HCT116 (cell line): ENCODE results near the gene OR4D1. TPM values are rescaled to one million over a fixed set of nuclear protein-coding genes. Genes with fewer than 3 reads are reported as not detected.

ENCODE experiments used
- ATAC-seq: fragments of 200-7000 bp; cut with Tn5 transposase; 2 replicates; pipeline ENCODE4 v1.9.1; 2020; ENCODE audit warnings: mild to moderate bottlenecking, moderate library complexity
- BruUV-seq: library from RNA; stranded (reverse); fragments of 400-500 nt; replicated peaks from 2 replicates; lab custom pipeline; 2021; lab: Mats Ljungman, UMichigan
- CTCF ChIA-PET: fragments of 300-600 bp; sonication (Branson Sonifier 250); formaldehyde crosslinking; loops from one replicate; lab custom pipeline; 2021; ENCODE audit warnings: antibody characterized with exemption; lab: Charles Lee
- POLR2A ChIA-PET: fragments of 300-600, 350-600 bp; sonication (Branson Sonifier 250); formaldehyde crosslinking; loops from one replicate; lab custom pipeline; 2021; ENCODE audit warnings: antibody characterized with exemption; lab: Charles Lee
- RAD21 ChIA-PET, 2 experiments: fragments of 300-600 bp; sonication (Branson Sonifier 250); formaldehyde crosslinking; loops; one replicate each; lab custom pipeline; 2023; ENCODE audit warnings: low total read pairs in 2 of 2; ENCODE audit not compliant: uncharacterized antibody in 2 of 2, unreplicated experiment in 2 of 2, low non-redundant PET in 1 of 2; lab: Charles Lee
- DNase-seq: peaks from one replicate; pipeline ENCODE4 v3.0.0-alpha.2; 2010; ENCODE audit warnings: low read depth, low spot score
- H2AFZ ChIP-seq: fragments of 200-600 bp; shearing (Covaris generic), sonication (generic); 2 replicates; pipeline ENCODE4 v1.6.1; 2017; ENCODE audit warnings: low read depth, mixed run types, mixed read lengths, antibody characterized with exemption, low read length; ENCODE audit not compliant: poor library complexity, severe bottlenecking
- H3K27ac ChIP-seq: 2 replicates; pipeline ENCODE4 v1.5.1; 2012; ENCODE audit warnings: low read depth, low read length
- H3K27me3 ChIP-seq: fragments of 200-600 bp; sonication (generic); 2 replicates; pipeline ENCODE4 v1.6.1; 2016; ENCODE audit warnings: mixed run types, low read length, mixed read lengths; ENCODE audit not compliant: insufficient read depth
- H3K36me3 ChIP-seq, 2 experiments: fragments of 200-500 bp in 1 of 2; fragments of 200-600 bp in 1 of 2; sonication (Bioruptor generic) in 1 of 2; sonication (generic) in 1 of 2; 2 replicates each; pipeline versions ENCODE4 v1.5.1 to v1.6.1; 2014 to 2016; ENCODE audit warnings: low read length in 2 of 2, inconsistent platforms in 1 of 2, mixed read lengths in 1 of 2, mixed run types in 1 of 2; ENCODE audit not compliant: insufficient read depth in 2 of 2, control insufficient read depth in 1 of 2
- H3K4me1 ChIP-seq, 2 experiments: fragments of 200-600 bp in 1 of 2; sonication (generic) in 1 of 2; 2 replicates each; pipeline versions ENCODE4 v1.5.1 to v1.6.1; 2012 to 2017; ENCODE audit warnings: low read length in 2 of 2, inconsistent platforms in 1 of 2, mild to moderate bottlenecking in 1 of 2, mixed read lengths in 1 of 2, mixed run types in 1 of 2, moderate library complexity in 1 of 2; ENCODE audit not compliant: insufficient read depth in 2 of 2, control insufficient read depth in 1 of 2
- H3K4me2 ChIP-seq: fragments of 200-600 bp; sonication (generic); 2 replicates; pipeline ENCODE4 v1.6.1; 2017; ENCODE audit warnings: mixed run types, low read length, mixed read lengths
- H3K4me3 ChIP-seq, 2 experiments: fragments of 200-600 bp in 1 of 2; sonication (generic) in 1 of 2; replicated peaks in 1 of 2; 2 replicates each; pipeline ENCODE4 v1.5.1; 2011 to 2016; ENCODE audit warnings: low read length in 2 of 2, control low read depth in 1 of 2, low read depth in 1 of 2, mild to moderate bottlenecking in 1 of 2, mixed read lengths in 1 of 2, mixed run types in 1 of 2
- H3K79me2 ChIP-seq: fragments of 200-600 bp; sonication (generic); 2 replicates; pipeline ENCODE4 v1.6.1; 2017; ENCODE audit warnings: mild to moderate bottlenecking, mixed run types, low read length, moderate library complexity, mixed read lengths; ENCODE audit not compliant: insufficient read depth
- H3K9ac ChIP-seq: fragments of 200-600 bp; sonication (generic); 2 replicates; pipeline ENCODE4 v1.6.1; 2016; ENCODE audit warnings: low read length, mixed read lengths
- H3K9me2 ChIP-seq: fragments of 200-600 bp; sonication (generic), shearing (Covaris generic); 2 replicates; pipeline ENCODE4 v1.6.1; 2017; ENCODE audit warnings: mixed run types, mild to moderate bottlenecking, moderate library complexity; ENCODE audit not compliant: insufficient read depth
- H3K9me3 ChIP-seq, 2 experiments: fragments of 200-500 bp in 1 of 2; fragments of 200-600 bp in 1 of 2; sonication (Bioruptor generic) in 1 of 2; sonication (generic) in 1 of 2; 2 replicates each; pipeline ENCODE4 v1.6.1; 2014 to 2017; ENCODE audit warnings: low read length in 2 of 2, mixed read lengths in 2 of 2, inconsistent platforms in 1 of 2, low read depth in 1 of 2, mild to moderate bottlenecking in 1 of 2, mixed run types in 1 of 2, moderate library complexity in 1 of 2; ENCODE audit not compliant: control insufficient read depth in 1 of 2, insufficient read depth in 1 of 2
- H4K20me1 ChIP-seq: fragments of 200-600 bp; sonication (generic), shearing (Covaris generic); 2 replicates; pipeline ENCODE4 v1.6.1; 2017; ENCODE audit warnings: mixed run types, mild to moderate bottlenecking, moderate library complexity; ENCODE audit not compliant: insufficient read depth
- ATF3 ChIP-seq: IDR thresholded peaks from 2 replicates; pipeline ENCODE4 v1.6.1; 2012
- CEBPB ChIP-seq: IDR thresholded peaks from 2 replicates; pipeline ENCODE4 v1.6.1; 2012; ENCODE audit warnings: low read depth
- EGR1 ChIP-seq: IDR thresholded peaks from 2 replicates; pipeline ENCODE4 v1.6.1; 2012; ENCODE audit warnings: low read depth
- ELF1 ChIP-seq: IDR thresholded peaks from 2 replicates; pipeline ENCODE4 v1.6.1; 2012; ENCODE audit warnings: low read depth, borderline replicate concordance
- FOSL1 ChIP-seq: IDR thresholded peaks from 2 replicates; pipeline ENCODE4 v1.6.1; 2012; ENCODE audit warnings: low read depth
- POLR2A ChIP-seq: IDR thresholded peaks from 2 replicates; pipeline ENCODE4 v1.7.0; 2011; ENCODE audit warnings: borderline replicate concordance; ENCODE audit not compliant: insufficient read depth, insufficient read length; ENCODE audit errors: extremely low read depth
- RAD21 ChIP-seq: IDR thresholded peaks from 2 replicates; pipeline ENCODE4 v1.6.1; 2012; ENCODE audit warnings: low read depth, mild to moderate bottlenecking
- REST ChIP-seq: IDR thresholded peaks from 2 replicates; pipeline ENCODE4 v1.6.1; 2012; ENCODE audit warnings: low read depth
- TCF7L2 ChIP-seq: IDR thresholded peaks from 2 replicates; pipeline ENCODE4 v1.7.0; 2011; ENCODE audit warnings: borderline replicate concordance, inconsistent platforms; ENCODE audit not compliant: insufficient read depth, insufficient read length; ENCODE audit errors: extremely low read depth
- YY1 ChIP-seq: IDR thresholded peaks from 2 replicates; pipeline ENCODE4 v1.6.1; 2011; ENCODE audit warnings: low read length, low read depth, moderate library complexity, mild to moderate bottlenecking; ENCODE audit not compliant: insufficient replicate concordance; ENCODE audit errors: extremely low read depth
- ZBTB33 ChIP-seq: IDR thresholded peaks from 2 replicates; pipeline ENCODE4 v1.6.1; 2011; ENCODE audit warnings: mild to moderate bottlenecking, low read length, moderate library complexity; ENCODE audit not compliant: insufficient replicate concordance; ENCODE audit errors: extremely low read depth
- ZNF274 ChIP-seq: fragments of 200-500 bp; sonication (Bioruptor generic); IDR thresholded peaks from 2 replicates; pipeline ENCODE4 v1.6.1; 2014; ENCODE audit warnings: mild to moderate bottlenecking, low read depth, low read length, inconsistent platforms
- intact Hi-C: fragments of 100-400 bp; cut with micrococcal nuclease; formaldehyde crosslinking; loops from 2 replicates; pipeline ENCODE4 v1.10.0; 2022
- total RNA-seq: library from RNA; stranded (reverse); gene quantifications from one replicate; pipeline ENCODE4 v1.2.1, GENCODE V29; 2021; ENCODE audit not compliant: unreplicated experiment
- TF ChIP-seq, protein P1 (sequence below), 3 experiments: fragments of 200-600 bp in 1 of 3; sonication (generic) in 1 of 3; IDR thresholded peaks in 2 of 3; conservative IDR thresholded peaks in 1 of 3; 2 replicates each; pipeline ENCODE4 v1.5.1; 2012 to 2017; ENCODE audit warnings: low read depth in 2 of 3, low read length in 2 of 3, antibody characterized with exemption in 1 of 3, borderline replicate concordance in 1 of 3, control low read depth in 1 of 3, mild to moderate bottlenecking in 1 of 3, mixed read lengths in 1 of 3, mixed run types in 1 of 3, moderate library complexity in 1 of 3; ENCODE audit not compliant: insufficient read depth in 1 of 3

OR4D1 gene
- total RNA-seq, 1 experiment from 2014 or later: not detected

DNA sequence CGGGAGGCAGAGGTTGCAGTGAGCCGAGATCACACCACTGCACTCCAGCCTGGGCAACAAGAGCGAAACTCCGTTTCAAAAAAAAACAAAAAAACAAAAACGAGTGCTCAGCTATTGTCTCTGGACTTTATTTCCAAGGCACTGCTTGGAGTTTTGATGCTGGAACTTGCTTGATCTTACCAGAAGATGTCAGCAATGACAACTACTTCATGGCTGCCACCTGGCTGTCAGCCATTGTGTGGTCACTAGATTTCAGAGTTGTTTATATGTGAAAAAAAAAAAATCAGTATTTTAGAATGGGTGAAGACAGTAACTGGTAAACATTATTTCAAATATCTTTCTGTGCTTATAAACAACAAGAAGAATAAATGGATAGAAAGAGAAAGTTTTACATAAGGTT lies 26.3 kb upstream of the OR4D1 start:
- DNase-seq: peak; percentile 59
- Histone ChIP-seq H3K4me1 (no peaks in the 10 kb centered on the region), H3K36me3 (no peaks in the 10 kb centered on the region), H3K9me3 (no peaks in the 10 kb centered on the region), H3K4me3 (no peak overlapping the region), H3K4me2 (no peak overlapping the region), H4K20me1 (no peaks in the 10 kb centered on the region), H3K27me3 (peaks cover 31% of the 10 kb centered on the region), H3K79me2 (no peaks in the 10 kb centered on the region), H3K9ac (no peak overlapping the region), H3K9me2 (no peaks in the 10 kb centered on the region), H2AFZ (no peak overlapping the region), H3K27ac (no peak overlapping the region)
- CTCF ChIA-PET: interaction anchor here (0.6 to 2.7 kb wide), 9 partner anchors 9 to 288 kb away, joined by 3 to 27 read pairs (median 5); no protein-coding TSS in a partner anchor
- TF ChIP-seq ELF1: no peak
- TF ChIP-seq RAD21: peak; percentile 89
- no peak for TF ChIP-seq REST
- TF ChIP-seq EGR1: no peak
- no peak for TF ChIP-seq ATF3
- TF ChIP-seq FOSL1: no peak
- no peak for TF ChIP-seq POLR2A
- TF ChIP-seq ZBTB33: no peak
- TF ChIP-seq CEBPB: no peak
- TF ChIP-seq YY1: peak; percentile 85
- TF ChIP-seq, protein P1, sequence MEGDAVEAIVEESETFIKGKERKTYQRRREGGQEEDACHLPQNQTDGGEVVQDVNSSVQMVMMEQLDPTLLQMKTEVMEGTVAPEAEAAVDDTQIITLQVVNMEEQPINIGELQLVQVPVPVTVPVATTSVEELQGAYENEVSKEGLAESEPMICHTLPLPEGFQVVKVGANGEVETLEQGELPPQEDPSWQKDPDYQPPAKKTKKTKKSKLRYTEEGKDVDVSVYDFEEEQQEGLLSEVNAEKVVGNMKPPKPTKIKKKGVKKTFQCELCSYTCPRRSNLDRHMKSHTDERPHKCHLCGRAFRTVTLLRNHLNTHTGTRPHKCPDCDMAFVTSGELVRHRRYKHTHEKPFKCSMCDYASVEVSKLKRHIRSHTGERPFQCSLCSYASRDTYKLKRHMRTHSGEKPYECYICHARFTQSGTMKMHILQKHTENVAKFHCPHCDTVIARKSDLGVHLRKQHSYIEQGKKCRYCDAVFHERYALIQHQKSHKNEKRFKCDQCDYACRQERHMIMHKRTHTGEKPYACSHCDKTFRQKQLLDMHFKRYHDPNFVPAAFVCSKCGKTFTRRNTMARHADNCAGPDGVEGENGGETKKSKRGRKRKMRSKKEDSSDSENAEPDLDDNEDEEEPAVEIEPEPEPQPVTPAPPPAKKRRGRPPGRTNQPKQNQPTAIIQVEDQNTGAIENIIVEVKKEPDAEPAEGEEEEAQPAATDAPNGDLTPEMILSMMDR (IDR thresholded peaks at IDR 0.05 in 2 of 3, conservative IDR thresholded peaks at IDR 0.05 in 1 of 3; ENCODE audit: borderline replicate concordance in 1 of 3, insufficient read depth in 1 of 3, low read depth in 2 of 3, low read length in 2 of 3): peak; percentile 55 to 93 (median 73)
- TF ChIP-seq ZNF274: no peak
- TF ChIP-seq TCF7L2: no peak
- POLR2A ChIA-PET: no interaction called here
- RAD21 ChIA-PET: interaction anchor here in 1 of 2 experiments (0.7 kb wide), 1 partner anchor 14 kb away, joined by 3 read pairs; no protein-coding TSS in a partner anchor
- no TSS peak for BruUV-seq
- peak; percentile 86 for ATAC-seq
- intact Hi-C loops: loop anchor here (1.0 to 5.0 kb wide), 3 partner anchors 50 to 325 kb away; no protein-coding TSS in a partner anchor
